GM23338 (cell line): Measurements from ENCODE around the gene SGPP1. TPM values are rescaled to one million over a fixed set of nuclear protein-coding genes. Genes with fewer than 3 reads are reported as not detected.

Source experiments
- ATAC-seq: fragments of 200-7000 bp; cut with Tn5 transposase; 3 replicates; pipeline ENCODE4 v1.9.1; 2020
- DNase-seq: peaks from one replicate; pipeline ENCODE4 v3.0.0-alpha.2; 2015; ENCODE audit warnings: low spot score
- H2AFZ ChIP-seq: fragments of 200-600 bp; sonication (generic); 2 replicates; pipeline ENCODE4 v1.8.0; 2016; ENCODE audit warnings: antibody characterized with exemption, mild to moderate bottlenecking, moderate library complexity
- H3F3A ChIP-seq: fragments of 200-600 bp; sonication (generic); replicated peaks from 2 replicates; pipeline ENCODE4 v1.8.0; 2017; ENCODE audit warnings: antibody characterized with exemption, mixed run types, low read depth
- H3K27ac ChIP-seq: fragments of 200-600 bp; sonication (generic); 2 replicates; pipeline ENCODE4 v1.6.1; 2016; ENCODE audit warnings: low read depth
- H3K27me3 ChIP-seq: fragments of 200-600 bp; sonication (generic); 2 replicates; pipeline ENCODE4 v1.8.0; 2016; ENCODE audit warnings: mild to moderate bottlenecking, mixed run types, moderate library complexity; ENCODE audit not compliant: insufficient read depth
- H3K36me3 ChIP-seq: fragments of 200-600 bp; sonication (generic); 2 replicates; pipeline ENCODE4 v1.8.0; 2016; ENCODE audit warnings: mild to moderate bottlenecking; ENCODE audit not compliant: insufficient read depth
- H3K4me1 ChIP-seq: fragments of 200-600 bp; sonication (generic); 2 replicates; pipeline ENCODE4 v1.8.0; 2016; ENCODE audit warnings: mild to moderate bottlenecking, moderate library complexity; ENCODE audit not compliant: insufficient read depth
- H3K4me2 ChIP-seq: fragments of 200-600 bp; sonication (generic); 2 replicates; pipeline ENCODE4 v1.7.1; 2017; ENCODE audit warnings: mixed run types
- H3K4me3 ChIP-seq: fragments of 200-600 bp; sonication (generic); 2 replicates; pipeline ENCODE4 v1.6.1; 2016; ENCODE audit warnings: mixed run types
- H3K79me2 ChIP-seq: fragments of 200-600 bp; sonication (generic); replicated peaks from 2 replicates; pipeline ENCODE4 v1.8.0; 2017; ENCODE audit warnings: mild to moderate bottlenecking; ENCODE audit not compliant: insufficient read depth
- H3K9me2 ChIP-seq: fragments of 200-600 bp; sonication (generic); 2 replicates; pipeline ENCODE4 v1.8.0; 2017; ENCODE audit not compliant: insufficient read depth
- H4K20me1 ChIP-seq: fragments of 200-600 bp; sonication (generic); replicated peaks from 2 replicates; pipeline ENCODE4 v1.8.0; 2017; ENCODE audit warnings: mild to moderate bottlenecking; ENCODE audit not compliant: insufficient read depth
- H3K27ac Mint-ChIP-seq: 2 replicates; pipeline ENCODE4 v1.8.0; 2020; ENCODE audit warnings: inconsistent platforms, mild to moderate bottlenecking, moderate library complexity, mixed read lengths
- H3K27me3 Mint-ChIP-seq: 3 replicates; pipeline ENCODE4 v1.8.0; 2022; ENCODE audit warnings: low read depth, mild to moderate bottlenecking, moderate library complexity, mixed read lengths, inconsistent platforms; ENCODE audit not compliant: insufficient read depth, poor library complexity
- H3K36me3 Mint-ChIP-seq: 3 replicates; pipeline ENCODE4 v1.8.0; 2021; ENCODE audit warnings: low read depth, mild to moderate bottlenecking, inconsistent platforms, moderate library complexity, mixed read lengths
- H3K4me1 Mint-ChIP-seq: 3 replicates; pipeline ENCODE4 v1.8.0; 2020; ENCODE audit warnings: mild to moderate bottlenecking, inconsistent platforms, mixed read lengths
- H3K4me3 Mint-ChIP-seq: 3 replicates; pipeline ENCODE4 v1.8.0; 2021; ENCODE audit warnings: moderate library complexity, mild to moderate bottlenecking, inconsistent platforms, mixed read lengths
- H3K9me3 Mint-ChIP-seq: 3 replicates; pipeline ENCODE4 v1.8.0; 2020; ENCODE audit warnings: moderate library complexity, mild to moderate bottlenecking, inconsistent platforms, mixed read lengths
- CREB1 ChIP-seq: fragments of 250-450 bp; sonication (Bioruptor Pico); IDR thresholded peaks from 2 replicates; pipeline ENCODE4 v1.5.0; 2020; ENCODE audit warnings: low read depth, mild to moderate bottlenecking, moderate library complexity
- EZH2 ChIP-seq: fragments of 200-600 bp; sonication (generic); IDR thresholded peaks from one replicate; pipeline ENCODE4 v1.8.0; 2017; ENCODE audit warnings: antibody characterized with exemption, mild to moderate bottlenecking, low read depth; ENCODE audit not compliant: unreplicated experiment
- EZH2phosphoT487 ChIP-seq: fragments of 200-600 bp; sonication (generic); IDR thresholded peaks from one replicate; pipeline ENCODE4 v1.8.1; 2018; ENCODE audit warnings: antibody characterized with exemption; ENCODE audit not compliant: unreplicated experiment
- NANOG ChIP-seq: IDR thresholded peaks from 2 replicates; pipeline ENCODE4 v1.6.1; 2016; ENCODE audit warnings: antibody characterized with exemption, borderline replicate concordance
- POLR2AphosphoS5 ChIP-seq: IDR thresholded peaks from 2 replicates; pipeline ENCODE4 v1.6.1; 2016; ENCODE audit warnings: antibody characterized with exemption, low read depth
- STAT1 ChIP-seq: IDR thresholded peaks from one replicate; pipeline ENCODE4 v1.6.1; 2016; ENCODE audit warnings: antibody characterized with exemption; ENCODE audit not compliant: unreplicated experiment
- ZNF114 ChIP-seq: fragments of 250-450 bp; sonication (Bioruptor Pico); IDR thresholded peaks from 2 replicates; pipeline ENCODE4 v1.5.0; 2020; ENCODE audit warnings: mild to moderate bottlenecking, moderate library complexity
- ZNF331 ChIP-seq: fragments of 250-450 bp; sonication (Bioruptor Pico); IDR thresholded peaks from 2 replicates; pipeline ENCODE4 v1.5.0; 2020; ENCODE audit warnings: low read depth, mild to moderate bottlenecking, moderate library complexity
- polyA plus RNA-seq: library from polyadenylated mRNA; unstranded; fragments of >200 nt; fragmentation: Nextera tagmentation; extraction: Ambion mirVana; gene quantifications from 2 replicates; pipeline ENCODE4 v1.2.1, GENCODE V29; 2016
- total RNA-seq: library from RNA; depleted of rRNA; stranded (reverse); fragments of >200 nt; shearing (Covaris generic); gene quantifications from 2 replicates; pipeline ENCODE4 v1.2.3, GENCODE V29; 2014
- TF ChIP-seq, protein P1 (sequence below): IDR thresholded peaks from 2 replicates; pipeline ENCODE4 v1.6.1; 2016; ENCODE audit warnings: antibody characterized with exemption
- TF ChIP-seq, protein P2 (sequence below), 2 experiments: fragments of 200-600 bp in 1 of 2; sonication (generic) in 1 of 2; conservative IDR thresholded peaks; 2 replicates each; pipeline versions ENCODE4 v1.5.1 to v1.6.1; 2016 to 2017; ENCODE audit warnings: antibody characterized with exemption in 2 of 2, low read depth in 2 of 2, mild to moderate bottlenecking in 2 of 2, moderate library complexity in 1 of 2
- TF ChIP-seq, protein P3 (sequence below): IDR thresholded peaks from one replicate; pipeline ENCODE4 v1.6.1; 2018; ENCODE audit warnings: antibody characterized with exemption; ENCODE audit not compliant: unreplicated experiment
- TF ChIP-seq, protein P4 (sequence below): fragments of 250-450 bp; sonication (Bioruptor Pico); IDR thresholded peaks from 2 replicates; pipeline ENCODE4 v1.5.0; 2020; ENCODE audit warnings: mild to moderate bottlenecking, moderate library complexity

Gene SGPP1
- total and polyA plus RNA-seq, 2 experiments from 2014 or later = 4.2 to 11.1 TPM

DNA sequence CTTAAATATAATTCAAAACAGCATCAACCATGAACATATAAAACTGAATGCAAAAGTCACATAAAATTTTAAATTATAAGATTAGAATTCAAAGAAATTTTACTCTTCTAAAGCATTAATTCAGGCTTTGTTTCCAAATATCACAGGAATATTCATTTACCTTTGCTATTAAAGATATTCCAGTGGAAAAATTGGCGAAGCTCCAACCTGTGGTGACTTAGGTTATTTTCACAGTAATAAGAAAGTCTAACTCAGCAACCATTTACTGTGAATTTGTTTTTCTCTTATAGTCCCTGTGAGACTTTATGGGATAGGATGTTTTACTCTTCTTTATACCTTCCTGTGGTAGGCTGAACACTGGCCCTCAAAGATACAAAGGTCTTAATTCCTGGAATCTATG lies 89.4 kb downstream of the SGPP1 start:
- Histone ChIP-seq H3K79me2 (peaks cover 75% of the 10 kb centered on the region), H3K27ac (no peak overlapping the region), H3K4me1 (no peaks in the 10 kb centered on the region), H3F3A (no peaks in the 10 kb centered on the region), H3K36me3 (no peaks in the 10 kb centered on the region), H3K27me3 (no peaks in the 10 kb centered on the region), H3K4me2 (no peak overlapping the region), H3K9me2 (no peaks in the 10 kb centered on the region), H3K4me3 (no peak overlapping the region), H2AFZ (no peak overlapping the region), H4K20me1 (peaks cover 21% of the 10 kb centered on the region; the same call in 1 of the 2 replicates)
- peaks cover 3% of the 10 kb centered on the region; the same call in 1 of the 3 replicates for H3K4me1 Mint-ChIP-seq
- DNase-seq (no peak), ATAC-seq (no peak)
- H3K36me3 Mint-ChIP-seq = peaks cover 45% of the 10 kb centered on the region
- H3K4me3 Mint-ChIP-seq = no peak overlapping the region; the same call in 2 of the 3 replicates
- peaks cover 5% of the 10 kb centered on the region for H3K27me3 Mint-ChIP-seq
- H3K27ac Mint-ChIP-seq = no peak overlapping the region
- TF ChIP-seq POLR2AphosphoS5 (no peak), NANOG (no peak), EZH2 (no peak), STAT1 (no peak), EZH2phosphoT487 (no peak), ZNF331 (CRISPR knock-in tag) (no peak), CREB1 (CRISPR knock-in tag) (no peak), ZNF114 (CRISPR knock-in tag) (no peak)
- TF ChIP-seq, protein P1, sequence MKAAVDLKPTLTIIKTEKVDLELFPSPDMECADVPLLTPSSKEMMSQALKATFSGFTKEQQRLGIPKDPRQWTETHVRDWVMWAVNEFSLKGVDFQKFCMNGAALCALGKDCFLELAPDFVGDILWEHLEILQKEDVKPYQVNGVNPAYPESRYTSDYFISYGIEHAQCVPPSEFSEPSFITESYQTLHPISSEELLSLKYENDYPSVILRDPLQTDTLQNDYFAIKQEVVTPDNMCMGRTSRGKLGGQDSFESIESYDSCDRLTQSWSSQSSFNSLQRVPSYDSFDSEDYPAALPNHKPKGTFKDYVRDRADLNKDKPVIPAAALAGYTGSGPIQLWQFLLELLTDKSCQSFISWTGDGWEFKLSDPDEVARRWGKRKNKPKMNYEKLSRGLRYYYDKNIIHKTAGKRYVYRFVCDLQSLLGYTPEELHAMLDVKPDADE = no peak
- TF ChIP-seq, protein P2, sequence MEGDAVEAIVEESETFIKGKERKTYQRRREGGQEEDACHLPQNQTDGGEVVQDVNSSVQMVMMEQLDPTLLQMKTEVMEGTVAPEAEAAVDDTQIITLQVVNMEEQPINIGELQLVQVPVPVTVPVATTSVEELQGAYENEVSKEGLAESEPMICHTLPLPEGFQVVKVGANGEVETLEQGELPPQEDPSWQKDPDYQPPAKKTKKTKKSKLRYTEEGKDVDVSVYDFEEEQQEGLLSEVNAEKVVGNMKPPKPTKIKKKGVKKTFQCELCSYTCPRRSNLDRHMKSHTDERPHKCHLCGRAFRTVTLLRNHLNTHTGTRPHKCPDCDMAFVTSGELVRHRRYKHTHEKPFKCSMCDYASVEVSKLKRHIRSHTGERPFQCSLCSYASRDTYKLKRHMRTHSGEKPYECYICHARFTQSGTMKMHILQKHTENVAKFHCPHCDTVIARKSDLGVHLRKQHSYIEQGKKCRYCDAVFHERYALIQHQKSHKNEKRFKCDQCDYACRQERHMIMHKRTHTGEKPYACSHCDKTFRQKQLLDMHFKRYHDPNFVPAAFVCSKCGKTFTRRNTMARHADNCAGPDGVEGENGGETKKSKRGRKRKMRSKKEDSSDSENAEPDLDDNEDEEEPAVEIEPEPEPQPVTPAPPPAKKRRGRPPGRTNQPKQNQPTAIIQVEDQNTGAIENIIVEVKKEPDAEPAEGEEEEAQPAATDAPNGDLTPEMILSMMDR (conservative IDR thresholded peaks at IDR 0.05; ENCODE audit: low read depth in 2 of 2) = no peak
- TF ChIP-seq, protein P3, sequence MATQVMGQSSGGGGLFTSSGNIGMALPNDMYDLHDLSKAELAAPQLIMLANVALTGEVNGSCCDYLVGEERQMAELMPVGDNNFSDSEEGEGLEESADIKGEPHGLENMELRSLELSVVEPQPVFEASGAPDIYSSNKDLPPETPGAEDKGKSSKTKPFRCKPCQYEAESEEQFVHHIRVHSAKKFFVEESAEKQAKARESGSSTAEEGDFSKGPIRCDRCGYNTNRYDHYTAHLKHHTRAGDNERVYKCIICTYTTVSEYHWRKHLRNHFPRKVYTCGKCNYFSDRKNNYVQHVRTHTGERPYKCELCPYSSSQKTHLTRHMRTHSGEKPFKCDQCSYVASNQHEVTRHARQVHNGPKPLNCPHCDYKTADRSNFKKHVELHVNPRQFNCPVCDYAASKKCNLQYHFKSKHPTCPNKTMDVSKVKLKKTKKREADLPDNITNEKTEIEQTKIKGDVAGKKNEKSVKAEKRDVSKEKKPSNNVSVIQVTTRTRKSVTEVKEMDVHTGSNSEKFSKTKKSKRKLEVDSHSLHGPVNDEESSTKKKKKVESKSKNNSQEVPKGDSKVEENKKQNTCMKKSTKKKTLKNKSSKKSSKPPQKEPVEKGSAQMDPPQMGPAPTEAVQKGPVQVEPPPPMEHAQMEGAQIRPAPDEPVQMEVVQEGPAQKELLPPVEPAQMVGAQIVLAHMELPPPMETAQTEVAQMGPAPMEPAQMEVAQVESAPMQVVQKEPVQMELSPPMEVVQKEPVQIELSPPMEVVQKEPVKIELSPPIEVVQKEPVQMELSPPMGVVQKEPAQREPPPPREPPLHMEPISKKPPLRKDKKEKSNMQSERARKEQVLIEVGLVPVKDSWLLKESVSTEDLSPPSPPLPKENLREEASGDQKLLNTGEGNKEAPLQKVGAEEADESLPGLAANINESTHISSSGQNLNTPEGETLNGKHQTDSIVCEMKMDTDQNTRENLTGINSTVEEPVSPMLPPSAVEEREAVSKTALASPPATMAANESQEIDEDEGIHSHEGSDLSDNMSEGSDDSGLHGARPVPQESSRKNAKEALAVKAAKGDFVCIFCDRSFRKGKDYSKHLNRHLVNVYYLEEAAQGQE = no peak
- TF ChIP-seq, protein P4, sequence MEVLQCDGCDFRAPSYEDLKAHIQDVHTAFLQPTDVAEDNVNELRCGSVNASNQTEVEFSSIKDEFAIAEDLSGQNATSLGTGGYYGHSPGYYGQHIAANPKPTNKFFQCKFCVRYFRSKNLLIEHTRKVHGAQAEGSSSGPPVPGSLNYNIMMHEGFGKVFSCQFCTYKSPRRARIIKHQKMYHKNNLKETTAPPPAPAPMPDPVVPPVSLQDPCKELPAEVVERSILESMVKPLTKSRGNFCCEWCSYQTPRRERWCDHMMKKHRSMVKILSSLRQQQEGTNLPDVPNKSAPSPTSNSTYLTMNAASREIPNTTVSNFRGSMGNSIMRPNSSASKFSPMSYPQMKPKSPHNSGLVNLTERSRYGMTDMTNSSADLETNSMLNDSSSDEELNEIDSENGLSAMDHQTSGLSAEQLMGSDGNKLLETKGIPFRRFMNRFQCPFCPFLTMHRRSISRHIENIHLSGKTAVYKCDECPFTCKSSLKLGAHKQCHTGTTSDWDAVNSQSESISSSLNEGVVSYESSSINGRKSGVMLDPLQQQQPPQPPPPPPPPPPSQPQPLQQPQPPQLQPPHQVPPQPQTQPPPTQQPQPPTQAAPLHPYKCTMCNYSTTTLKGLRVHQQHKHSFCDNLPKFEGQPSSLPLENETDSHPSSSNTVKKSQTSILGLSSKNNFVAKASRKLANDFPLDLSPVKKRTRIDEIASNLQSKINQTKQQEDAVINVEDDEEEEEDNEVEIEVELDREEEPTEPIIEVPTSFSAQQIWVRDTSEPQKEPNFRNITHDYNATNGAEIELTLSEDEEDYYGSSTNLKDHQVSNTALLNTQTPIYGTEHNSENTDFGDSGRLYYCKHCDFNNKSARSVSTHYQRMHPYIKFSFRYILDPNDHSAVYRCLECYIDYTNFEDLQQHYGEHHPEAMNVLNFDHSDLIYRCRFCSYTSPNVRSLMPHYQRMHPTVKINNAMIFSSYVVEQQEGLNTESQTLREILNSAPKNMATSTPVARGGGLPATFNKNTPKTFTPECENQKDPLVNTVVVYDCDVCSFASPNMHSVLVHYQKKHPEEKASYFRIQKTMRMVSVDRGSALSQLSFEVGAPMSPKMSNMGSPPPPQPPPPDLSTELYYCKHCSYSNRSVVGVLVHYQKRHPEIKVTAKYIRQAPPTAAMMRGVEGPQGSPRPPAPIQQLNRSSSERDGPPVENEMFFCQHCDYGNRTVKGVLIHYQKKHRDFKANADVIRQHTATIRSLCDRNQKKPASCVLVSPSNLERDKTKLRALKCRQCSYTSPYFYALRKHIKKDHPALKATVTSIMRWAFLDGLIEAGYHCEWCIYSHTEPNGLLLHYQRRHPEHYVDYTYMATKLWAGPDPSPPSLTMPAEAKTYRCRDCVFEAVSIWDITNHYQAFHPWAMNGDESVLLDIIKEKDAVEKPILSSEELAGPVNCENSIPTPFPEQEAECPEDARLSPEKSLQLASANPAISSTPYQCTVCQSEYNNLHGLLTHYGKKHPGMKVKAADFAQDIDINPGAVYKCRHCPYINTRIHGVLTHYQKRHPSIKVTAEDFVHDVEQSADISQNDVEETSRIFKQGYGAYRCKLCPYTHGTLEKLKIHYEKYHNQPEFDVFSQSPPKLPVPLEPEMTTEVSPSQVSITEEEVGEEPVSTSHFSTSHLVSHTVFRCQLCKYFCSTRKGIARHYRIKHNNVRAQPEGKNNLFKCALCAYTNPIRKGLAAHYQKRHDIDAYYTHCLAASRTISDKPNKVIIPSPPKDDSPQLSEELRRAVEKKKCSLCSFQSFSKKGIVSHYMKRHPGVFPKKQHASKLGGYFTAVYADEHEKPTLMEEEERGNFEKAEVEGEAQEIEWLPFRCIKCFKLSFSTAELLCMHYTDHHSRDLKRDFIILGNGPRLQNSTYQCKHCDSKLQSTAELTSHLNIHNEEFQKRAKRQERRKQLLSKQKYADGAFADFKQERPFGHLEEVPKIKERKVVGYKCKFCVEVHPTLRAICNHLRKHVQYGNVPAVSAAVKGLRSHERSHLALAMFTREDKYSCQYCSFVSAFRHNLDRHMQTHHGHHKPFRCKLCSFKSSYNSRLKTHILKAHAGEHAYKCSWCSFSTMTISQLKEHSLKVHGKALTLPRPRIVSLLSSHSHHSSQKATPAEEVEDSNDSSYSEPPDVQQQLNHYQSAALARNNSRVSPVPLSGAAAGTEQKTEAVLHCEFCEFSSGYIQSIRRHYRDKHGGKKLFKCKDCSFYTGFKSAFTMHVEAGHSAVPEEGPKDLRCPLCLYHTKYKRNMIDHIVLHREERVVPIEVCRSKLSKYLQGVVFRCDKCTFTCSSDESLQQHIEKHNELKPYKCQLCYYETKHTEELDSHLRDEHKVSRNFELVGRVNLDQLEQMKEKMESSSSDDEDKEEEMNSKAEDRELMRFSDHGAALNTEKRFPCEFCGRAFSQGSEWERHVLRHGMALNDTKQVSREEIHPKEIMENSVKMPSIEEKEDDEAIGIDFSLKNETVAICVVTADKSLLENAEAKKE (CRISPR knock-in tag) = no peak
- peaks cover 22% of the 10 kb centered on the region for H3K9me3 Mint-ChIP-seq
